ENCODE results near the gene BEGAIN. TPM values are rescaled to one million over a fixed set of nuclear protein-coding genes. Genes with fewer than 3 reads are reported as not detected.

BEGAIN gene
- total RNA-seq, 1 donor from 2014 or later: 0.54 TPM

GRCh38 chr14:100535287-100536120 lies 51.7 kb downstream of the BEGAIN start:
- H3K4me3 ChIP-seq (ENCODE audit: insufficient read depth, low read depth, low read length): no peak overlapping the region
- H3K4me1 Mint-ChIP-seq (ENCODE audit: low read depth, unreplicated experiment): peaks cover 15% of the 10 kb centered on the region
- DNase-seq (ENCODE audit: low read depth) (no peak), FAIRE-seq (no peak)
- no peak overlapping the region for H3K4me3 Mint-ChIP-seq (ENCODE audit: unreplicated experiment)
- no peak overlapping the region for H3K4me2 ChIP-seq (ENCODE audit: low read length)
- TF ChIP-seq EZH2 (IDR thresholded peaks at IDR 0.05; ENCODE audit: insufficient read depth, low read length) (no peak), CTCF (IDR thresholded peaks at IDR 0.05; ENCODE audit: insufficient read depth, low read depth, low read length) (no peak)
- peaks cover 3% of the 10 kb centered on the region for H3K27me3 Mint-ChIP-seq (ENCODE audit: low read depth, unreplicated experiment)
- no peaks in the 10 kb centered on the region for H3K27me3 ChIP-seq (ENCODE audit: insufficient read depth, low read length)
- no peak overlapping the region for H2AFZ ChIP-seq (ENCODE audit: low read depth, low read length)
- H3K9ac ChIP-seq (ENCODE audit: low read length): no peak overlapping the region
- no peak overlapping the region for H3K27ac ChIP-seq (ENCODE audit: low read depth, low read length)
- no peaks in the 10 kb centered on the region for H3K36me3 ChIP-seq (ENCODE audit: insufficient read depth, low read length)
- no peaks in the 10 kb centered on the region for H3K9me3 Mint-ChIP-seq (ENCODE audit: unreplicated experiment)
- H3K36me3 Mint-ChIP-seq (ENCODE audit: low read depth, unreplicated experiment): no peaks in the 10 kb centered on the region
- no peaks in the 10 kb centered on the region for H3K9me3 ChIP-seq (ENCODE audit: insufficient read depth, low read depth, low read length)
- H4K20me1 ChIP-seq (ENCODE audit: insufficient read depth, low read length): no peaks in the 10 kb centered on the region
- H3K4me1 ChIP-seq (ENCODE audit: insufficient read depth, low read length): peaks cover 12% of the 10 kb centered on the region
- no peaks in the 10 kb centered on the region for H3K79me2 ChIP-seq (ENCODE audit: insufficient read depth, low read length)
- no peak overlapping the region for H3K27ac Mint-ChIP-seq (ENCODE audit: unreplicated experiment)

DNA sequence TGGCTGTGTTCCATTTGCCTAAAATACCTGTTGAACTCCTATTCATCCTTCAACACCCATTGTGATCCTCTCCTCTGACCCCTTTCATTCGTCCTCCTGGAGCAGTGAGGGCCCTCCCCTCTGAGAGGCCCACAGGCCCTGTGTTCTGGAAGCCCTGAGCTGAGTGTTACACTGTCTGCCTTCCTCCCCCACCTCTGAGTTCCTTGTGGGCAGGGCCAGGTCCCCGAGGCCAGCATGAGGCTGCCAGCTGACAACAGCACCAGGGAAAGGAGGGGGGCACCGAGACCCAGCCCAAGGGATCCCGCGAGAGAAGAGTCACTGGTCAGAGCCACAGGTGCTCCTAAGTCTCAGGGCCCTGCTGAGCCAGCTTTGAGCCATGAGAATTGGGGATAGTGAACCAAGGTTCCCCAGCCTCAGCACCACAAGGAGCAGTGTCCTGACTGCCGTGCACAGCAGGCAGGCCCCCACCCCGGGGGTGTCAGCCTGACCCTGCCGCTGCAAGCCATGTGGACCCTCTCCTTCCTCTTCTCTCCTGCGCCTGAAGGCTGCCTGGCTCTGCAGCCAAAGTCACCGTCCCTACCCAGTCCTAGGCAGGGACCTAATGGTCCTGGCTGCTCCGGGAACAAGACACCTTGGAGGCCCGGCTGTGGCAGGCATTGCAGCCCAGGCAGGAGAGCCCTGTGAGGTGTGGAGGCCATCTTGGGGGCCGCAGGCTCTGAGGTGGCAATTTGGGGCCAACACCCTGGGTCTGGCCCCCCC lies 52.5 kb downstream of the BEGAIN start:
- H3K9me3 Mint-ChIP-seq (ENCODE audit: unreplicated experiment): peaks cover 2% of the 10 kb centered on the region
- H3K27ac Mint-ChIP-seq (ENCODE audit: unreplicated experiment): peak overlapping the region; percentile 47
- H3K27me3 Mint-ChIP-seq (ENCODE audit: low read depth, unreplicated experiment): peaks cover 3% of the 10 kb centered on the region
- Histone ChIP-seq H3K4me1 (ENCODE audit: insufficient read depth, low read length) (peaks cover 12% of the 10 kb centered on the region), H3K9ac (ENCODE audit: low read length) (no peak overlapping the region), H3K4me2 (ENCODE audit: low read length) (no peak overlapping the region), H3K4me3 (ENCODE audit: insufficient read depth, low read depth, low read length) (no peak overlapping the region), H4K20me1 (ENCODE audit: insufficient read depth, low read length) (no peaks in the 10 kb centered on the region), H3K36me3 (ENCODE audit: insufficient read depth, low read length) (no peaks in the 10 kb centered on the region), H3K9me3 (ENCODE audit: insufficient read depth, low read depth, low read length) (no peaks in the 10 kb centered on the region), H2AFZ (ENCODE audit: low read depth, low read length) (no peak overlapping the region), H3K27ac (ENCODE audit: low read depth, low read length) (no peak overlapping the region), H3K27me3 (ENCODE audit: insufficient read depth, low read length) (no peaks in the 10 kb centered on the region), H3K79me2 (ENCODE audit: insufficient read depth, low read length) (no peaks in the 10 kb centered on the region)
- DNase-seq (ENCODE audit: low read depth) (no peak), FAIRE-seq (no peak)
- H3K36me3 Mint-ChIP-seq (ENCODE audit: low read depth, unreplicated experiment): no peaks in the 10 kb centered on the region
- H3K4me3 Mint-ChIP-seq (ENCODE audit: unreplicated experiment): peak overlapping the region; percentile 70
- TF ChIP-seq CTCF (IDR thresholded peaks at IDR 0.05; ENCODE audit: insufficient read depth, low read depth, low read length): no peak
- no peak for TF ChIP-seq EZH2 (IDR thresholded peaks at IDR 0.05; ENCODE audit: insufficient read depth, low read length)
- peaks cover 15% of the 10 kb centered on the region for H3K4me1 Mint-ChIP-seq (ENCODE audit: low read depth, unreplicated experiment)

All from astrocyte (in vitro differentiated cells and primary cell).